ENCODE measurements around the gene FBXW11.

GRCh38 chr5:171989276-171989675, 17.2 kb downstream of the FBXW11 start:
- TF ChIP-seq EP300 (IDR thresholded peaks at IDR 0.05) (no peak), CTCF (IDR thresholded peaks at IDR 0.05) (no peak)
